ENCODE measurements around the gene SP100. TPM values are rescaled to one million over a fixed set of nuclear protein-coding genes. Genes with fewer than 3 reads are reported as not detected.

Gene SP100
- total RNA-seq, 1 experiment from 2014 or later = 110 TPM

DNA sequence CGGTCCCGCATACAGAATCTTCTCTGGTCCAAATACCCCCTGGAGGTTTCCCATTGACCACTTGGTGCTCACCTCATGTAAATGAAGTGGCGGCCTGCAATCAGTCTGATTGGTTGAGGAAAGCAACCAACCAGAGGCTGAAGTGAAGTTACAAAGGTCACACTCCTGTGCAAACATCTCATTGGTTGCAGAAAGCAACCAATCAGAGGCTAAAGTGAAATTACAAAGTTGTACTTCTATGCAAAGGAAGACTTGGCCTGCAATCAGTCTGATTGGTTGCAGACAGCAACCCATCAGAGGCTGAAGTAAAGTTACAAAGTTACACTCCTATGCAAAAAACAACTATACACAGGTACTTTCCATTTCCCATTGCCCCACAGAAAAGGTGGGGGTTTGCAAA lies 2.5 kb upstream of the SP100 start:
- Mint-ChIP-seq H3K9me3 (ENCODE audit: low read depth, unreplicated experiment) (no peaks in the 10 kb centered on the region), H3K27me3 (ENCODE audit: unreplicated experiment) (no peaks in the 10 kb centered on the region), H3K4me1 (ENCODE audit: low read depth, unreplicated experiment) (peaks cover 45% of the 10 kb centered on the region), H3K36me3 (ENCODE audit: insufficient read depth, unreplicated experiment) (peaks cover 39% of the 10 kb centered on the region), H3K4me3 (ENCODE audit: low read depth, unreplicated experiment) (no peak overlapping the region), H3K27ac (ENCODE audit: unreplicated experiment) (no peak overlapping the region)
- TF ChIP-seq, protein P1, sequence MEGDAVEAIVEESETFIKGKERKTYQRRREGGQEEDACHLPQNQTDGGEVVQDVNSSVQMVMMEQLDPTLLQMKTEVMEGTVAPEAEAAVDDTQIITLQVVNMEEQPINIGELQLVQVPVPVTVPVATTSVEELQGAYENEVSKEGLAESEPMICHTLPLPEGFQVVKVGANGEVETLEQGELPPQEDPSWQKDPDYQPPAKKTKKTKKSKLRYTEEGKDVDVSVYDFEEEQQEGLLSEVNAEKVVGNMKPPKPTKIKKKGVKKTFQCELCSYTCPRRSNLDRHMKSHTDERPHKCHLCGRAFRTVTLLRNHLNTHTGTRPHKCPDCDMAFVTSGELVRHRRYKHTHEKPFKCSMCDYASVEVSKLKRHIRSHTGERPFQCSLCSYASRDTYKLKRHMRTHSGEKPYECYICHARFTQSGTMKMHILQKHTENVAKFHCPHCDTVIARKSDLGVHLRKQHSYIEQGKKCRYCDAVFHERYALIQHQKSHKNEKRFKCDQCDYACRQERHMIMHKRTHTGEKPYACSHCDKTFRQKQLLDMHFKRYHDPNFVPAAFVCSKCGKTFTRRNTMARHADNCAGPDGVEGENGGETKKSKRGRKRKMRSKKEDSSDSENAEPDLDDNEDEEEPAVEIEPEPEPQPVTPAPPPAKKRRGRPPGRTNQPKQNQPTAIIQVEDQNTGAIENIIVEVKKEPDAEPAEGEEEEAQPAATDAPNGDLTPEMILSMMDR (IDR thresholded peaks at IDR 0.05; ENCODE audit: unreplicated experiment) = no peak
- DNase-seq = no peak
- no TSS peak for BruUV-seq (replicated peaks)
- intact Hi-C loops (cut with micrococcal nuclease; ENCODE audit: unreplicated experiment) = loop anchor here (5.0 to 10.0 kb wide), 2 partner anchors 181 to 349 kb away; partner anchors contain the start of gene SLC16A14
- CTCF ChIA-PET = no interaction called here

DNA sequence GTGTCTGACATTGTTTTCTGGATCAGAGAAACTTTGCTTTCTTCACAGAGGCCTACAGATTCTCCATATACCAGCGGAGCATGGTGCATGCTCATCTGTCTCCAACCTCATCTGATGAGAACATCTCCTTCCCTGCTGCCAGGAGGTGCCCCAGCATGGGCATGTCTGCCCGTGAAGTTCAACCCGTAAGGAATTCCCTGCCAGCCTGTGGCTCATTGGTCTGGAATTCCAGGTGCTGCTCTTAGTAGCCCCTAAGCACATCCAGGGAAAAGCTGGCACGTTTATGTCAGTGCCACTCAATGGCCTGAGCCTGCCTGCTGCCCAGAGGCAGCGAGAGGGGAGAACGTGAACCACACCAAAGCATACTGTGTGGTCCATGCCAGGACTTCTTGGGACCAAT lies 1.7 kb upstream of the SP100 start:
- Mint-ChIP-seq H3K27ac (ENCODE audit: unreplicated experiment) (peak overlapping the region; percentile 92), H3K9me3 (ENCODE audit: low read depth, unreplicated experiment) (no peaks in the 10 kb centered on the region), H3K4me3 (ENCODE audit: low read depth, unreplicated experiment) (no peak overlapping the region), H3K4me1 (ENCODE audit: low read depth, unreplicated experiment) (peaks cover 52% of the 10 kb centered on the region), H3K27me3 (ENCODE audit: unreplicated experiment) (no peaks in the 10 kb centered on the region), H3K36me3 (ENCODE audit: insufficient read depth, unreplicated experiment) (peaks cover 46% of the 10 kb centered on the region)
- TF ChIP-seq, protein P1 (IDR thresholded peaks at IDR 0.05; ENCODE audit: unreplicated experiment) = no peak
- DNase-seq = no peak
- intact Hi-C loops (cut with micrococcal nuclease; ENCODE audit: unreplicated experiment) = loop anchor here (5.0 to 10.0 kb wide), 2 partner anchors 182 to 350 kb away; partner anchors contain the start of gene SLC16A14
- no TSS peak for BruUV-seq (replicated peaks)
- CTCF ChIA-PET = no interaction called here

DNA sequence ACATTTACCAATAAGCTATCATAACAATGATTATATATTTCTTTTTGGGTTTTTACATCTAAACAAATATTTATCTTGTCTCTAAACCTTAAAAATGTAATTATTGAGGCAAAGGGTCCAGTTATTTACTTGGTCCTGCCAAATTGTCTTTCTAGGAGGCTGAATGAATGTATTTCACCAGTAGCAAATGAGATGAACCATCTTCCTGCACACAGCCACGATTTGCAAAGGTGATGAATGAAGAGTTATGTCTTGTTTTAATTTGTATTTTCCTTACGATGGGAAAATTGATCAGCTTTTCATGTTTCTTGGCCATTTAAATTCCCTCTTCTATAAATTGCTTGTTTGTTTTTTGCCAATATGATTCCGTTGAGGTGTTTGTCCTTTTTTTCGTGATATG lies 1.4 kb downstream of the SP100 start:
- H3K9me3 Mint-ChIP-seq (ENCODE audit: low read depth, unreplicated experiment) = no peaks in the 10 kb centered on the region
- peak overlapping the region; percentile 83 for H3K27ac Mint-ChIP-seq (ENCODE audit: unreplicated experiment)
- peak overlapping the region; percentile 74 for H3K4me3 Mint-ChIP-seq (ENCODE audit: low read depth, unreplicated experiment)
- TF ChIP-seq, protein P1 (IDR thresholded peaks at IDR 0.05; ENCODE audit: unreplicated experiment) = no peak
- CTCF ChIA-PET = no interaction called here
- H3K4me1 Mint-ChIP-seq (ENCODE audit: low read depth, unreplicated experiment) = peaks cover 65% of the 10 kb centered on the region
- intact Hi-C loops (cut with micrococcal nuclease; ENCODE audit: unreplicated experiment) = loop anchor here (5.0 to 10.0 kb wide), 2 partner anchors 90 to 353 kb away; partner anchors contain the start of genes SLC16A14 and SP140L
- peaks cover 32% of the 10 kb centered on the region for H3K36me3 Mint-ChIP-seq (ENCODE audit: insufficient read depth, unreplicated experiment)
- H3K27me3 Mint-ChIP-seq (ENCODE audit: unreplicated experiment) = no peaks in the 10 kb centered on the region
- no peak for DNase-seq
- BruUV-seq (replicated peaks) = no TSS peak

DNA sequence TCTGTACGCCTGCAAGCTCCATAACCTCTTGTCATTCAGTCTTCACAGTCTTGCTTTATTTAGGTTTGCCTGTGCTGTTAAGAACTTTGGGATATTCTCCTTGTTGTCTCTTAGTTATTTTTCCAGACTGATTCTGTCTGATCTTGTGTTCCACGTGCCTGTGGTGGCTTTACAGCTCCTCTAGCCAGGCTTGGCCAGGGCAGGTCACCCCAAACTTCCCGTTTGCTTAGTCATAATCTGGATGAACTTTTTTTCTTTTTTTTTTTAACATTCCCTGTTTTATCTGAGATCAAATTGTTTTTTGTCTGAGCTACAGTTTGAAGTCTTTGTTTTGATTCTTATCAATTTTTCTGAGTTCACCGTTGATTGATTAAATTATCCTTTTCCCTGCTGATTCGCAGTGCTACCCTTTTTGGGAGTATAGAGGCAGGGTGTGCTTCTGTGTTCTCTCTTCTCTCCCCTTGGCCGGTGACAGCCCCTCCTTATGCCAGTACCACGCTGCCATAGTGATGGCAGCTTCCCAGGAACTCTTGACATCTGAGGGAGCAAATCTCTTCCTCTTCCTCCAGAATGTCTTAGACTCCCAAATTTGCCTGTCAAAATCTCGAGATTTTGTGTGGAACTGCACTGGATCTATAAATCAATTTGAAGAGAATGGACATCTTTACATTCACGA lies 2.5 kb downstream of the SP100 start:
- no TSS peak for BruUV-seq (replicated peaks)

More for the DNA sequence above, 2.5 kb downstream of the SP100 start:
- DNase-seq = no peak
- TF ChIP-seq, protein P1 (IDR thresholded peaks at IDR 0.05; ENCODE audit: unreplicated experiment) = no peak
- Mint-ChIP-seq H3K9me3 (ENCODE audit: low read depth, unreplicated experiment) (no peaks in the 10 kb centered on the region), H3K4me3 (ENCODE audit: low read depth, unreplicated experiment) (peak overlapping the region; percentile 74), H3K27ac (ENCODE audit: unreplicated experiment) (peak overlapping the region; percentile 83), H3K4me1 (ENCODE audit: low read depth, unreplicated experiment) (peaks cover 65% of the 10 kb centered on the region), H3K27me3 (ENCODE audit: unreplicated experiment) (no peaks in the 10 kb centered on the region), H3K36me3 (ENCODE audit: insufficient read depth, unreplicated experiment) (peaks cover 31% of the 10 kb centered on the region)
- CTCF ChIA-PET = no interaction called here
- intact Hi-C loops (cut with micrococcal nuclease; ENCODE audit: unreplicated experiment) = loop anchor here (5.0 to 10.0 kb wide), 2 partner anchors 91 to 354 kb away; partner anchors contain the start of genes SLC16A14 and SP140L

Data from Calu3 (cell line).